Measurements from ENCODE around the gene ITGA4. TPM values are rescaled to one million over a fixed set of nuclear protein-coding genes. Genes with fewer than 3 reads are reported as not detected.

Gene ITGA4
- total and polyA plus RNA-seq, 11 donors = 0.23 to 16.5 (median 1.7) TPM

DNA sequence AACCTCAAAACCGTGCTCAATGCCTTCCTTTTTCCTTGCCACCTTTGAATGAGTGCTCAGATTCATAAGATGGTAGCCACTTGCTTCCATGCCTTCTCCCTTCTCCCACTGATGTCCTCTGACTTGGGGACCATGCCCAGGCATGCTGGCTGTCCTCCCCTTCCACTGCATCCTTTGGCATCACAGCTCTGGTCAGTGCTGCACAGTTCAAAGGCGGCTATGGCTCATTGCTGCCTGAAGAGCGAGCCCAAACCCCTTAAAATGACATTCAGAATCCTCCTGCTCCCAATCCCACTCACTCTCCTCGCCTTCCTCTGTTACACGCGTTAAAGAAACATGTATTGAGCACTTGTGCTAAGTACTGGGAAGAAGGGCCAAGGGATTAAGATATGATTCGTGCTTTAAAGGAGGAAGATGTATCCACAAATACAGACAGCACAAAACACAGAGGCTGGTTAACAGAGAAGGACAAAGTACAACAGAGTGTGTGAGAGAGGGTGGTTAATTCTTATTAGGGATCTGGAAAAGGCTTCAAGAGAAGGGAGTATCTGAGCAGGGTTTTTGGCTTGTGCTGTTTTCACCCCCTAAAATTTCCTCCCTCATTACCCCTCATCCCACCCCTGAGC, 118.0 kb downstream of the ITGA4 start:
- no peaks in the 10 kb centered on the region for H3K4me1 ChIP-seq
- peaks cover 0 to 22% (median 0%) of the 10 kb centered on the region in 9 donors for H3K27me3 ChIP-seq
- H3K4me3 ChIP-seq = no peak overlapping the region
- no peaks in the 10 kb centered on the region for H3K9me3 ChIP-seq
- ATAC-seq = no peak
- no peaks in the 10 kb centered on the region for H3K36me3 ChIP-seq
- H3K27ac ChIP-seq = no peak overlapping the region
- WGBS, 4 donors = 64 to 67% (median 64%) methylated on average over 7 of the region's 7 CpGs
- DNase-seq = no peak
- intact Hi-C loops (cut with DNase I) = loop anchor here in 5 of 10 donors (10.0 kb wide), 3 partner anchors 140 to 1080 kb away; no protein-coding TSS in a partner anchor
- TF ChIP-seq POLR2A (IDR thresholded peaks at IDR 0.05) = no peak
- TF ChIP-seq, protein P1, sequence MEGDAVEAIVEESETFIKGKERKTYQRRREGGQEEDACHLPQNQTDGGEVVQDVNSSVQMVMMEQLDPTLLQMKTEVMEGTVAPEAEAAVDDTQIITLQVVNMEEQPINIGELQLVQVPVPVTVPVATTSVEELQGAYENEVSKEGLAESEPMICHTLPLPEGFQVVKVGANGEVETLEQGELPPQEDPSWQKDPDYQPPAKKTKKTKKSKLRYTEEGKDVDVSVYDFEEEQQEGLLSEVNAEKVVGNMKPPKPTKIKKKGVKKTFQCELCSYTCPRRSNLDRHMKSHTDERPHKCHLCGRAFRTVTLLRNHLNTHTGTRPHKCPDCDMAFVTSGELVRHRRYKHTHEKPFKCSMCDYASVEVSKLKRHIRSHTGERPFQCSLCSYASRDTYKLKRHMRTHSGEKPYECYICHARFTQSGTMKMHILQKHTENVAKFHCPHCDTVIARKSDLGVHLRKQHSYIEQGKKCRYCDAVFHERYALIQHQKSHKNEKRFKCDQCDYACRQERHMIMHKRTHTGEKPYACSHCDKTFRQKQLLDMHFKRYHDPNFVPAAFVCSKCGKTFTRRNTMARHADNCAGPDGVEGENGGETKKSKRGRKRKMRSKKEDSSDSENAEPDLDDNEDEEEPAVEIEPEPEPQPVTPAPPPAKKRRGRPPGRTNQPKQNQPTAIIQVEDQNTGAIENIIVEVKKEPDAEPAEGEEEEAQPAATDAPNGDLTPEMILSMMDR (IDR thresholded peaks at IDR 0.05) = no peak

DNA sequence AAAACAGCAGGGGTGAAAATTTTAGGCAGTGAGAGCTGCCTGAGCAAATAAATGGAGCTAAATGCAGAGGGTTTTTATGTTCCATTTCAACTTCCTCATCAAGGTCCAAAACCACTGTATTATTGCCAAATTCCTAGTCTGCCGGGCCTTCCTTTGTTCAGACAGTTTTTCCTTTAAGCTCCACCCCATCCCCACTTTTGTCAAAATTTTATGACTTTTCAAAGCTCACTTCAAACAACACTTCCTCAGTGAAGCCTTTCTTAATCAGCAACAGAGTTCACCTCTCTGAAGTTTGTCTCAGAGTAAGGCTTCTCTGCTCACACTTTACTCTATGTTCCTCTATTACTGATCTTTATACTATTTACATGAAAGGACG, 118.5 kb downstream of the ITGA4 start:
- ATAC-seq = no peak
- Histone ChIP-seq H3K27me3 (peaks cover 0 to 22% (median 0%) of the 10 kb centered on the region in 9 donors), H3K27ac (no peak overlapping the region), H3K4me3 (no peak overlapping the region), H3K4me1 (no peaks in the 10 kb centered on the region), H3K9me3 (no peaks in the 10 kb centered on the region), H3K36me3 (no peaks in the 10 kb centered on the region)
- WGBS, 4 donors = 55 to 66% (median 59%) methylated on average over 2 of the region's 2 CpGs
- intact Hi-C loops (cut with DNase I) = loop anchor here in 5 of 10 donors (10.0 kb wide), 3 partner anchors 139 to 1079 kb away; no protein-coding TSS in a partner anchor
- no peak for DNase-seq
- TF ChIP-seq POLR2A (IDR thresholded peaks at IDR 0.05) = no peak
- TF ChIP-seq, protein P1 (IDR thresholded peaks at IDR 0.05) = no peak

DNA sequence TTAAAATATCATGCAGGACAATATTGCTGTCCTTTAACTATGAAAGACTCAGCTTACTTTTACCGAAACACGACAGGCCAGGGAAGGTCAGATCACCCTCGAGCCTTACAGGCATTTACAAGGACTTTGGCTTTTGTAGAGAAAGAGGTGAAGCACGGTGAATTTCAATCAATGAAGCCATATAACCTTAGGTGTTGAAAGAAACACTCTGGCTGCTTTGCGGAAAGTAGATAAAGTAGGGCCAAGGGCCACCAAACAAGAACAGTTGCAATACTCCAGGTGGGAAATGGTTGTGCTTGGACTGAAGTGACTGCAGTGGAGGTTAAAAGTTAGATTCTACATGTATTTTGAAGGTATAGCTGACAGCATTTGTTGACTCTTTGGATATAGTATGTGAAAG, 119.2 kb downstream of the ITGA4 start:
- intact Hi-C loops (cut with DNase I) = loop anchor here in 5 of 10 donors (10.0 kb wide), 3 partner anchors 138 to 1078 kb away; no protein-coding TSS in a partner anchor
- WGBS, 4 donors = 59 to 68% (median 63%) methylated on average over 5 of the region's 5 CpGs
- TF ChIP-seq, protein P1 (IDR thresholded peaks at IDR 0.05) = no peak
- TF ChIP-seq POLR2A (IDR thresholded peaks at IDR 0.05) = no peak

DNA sequence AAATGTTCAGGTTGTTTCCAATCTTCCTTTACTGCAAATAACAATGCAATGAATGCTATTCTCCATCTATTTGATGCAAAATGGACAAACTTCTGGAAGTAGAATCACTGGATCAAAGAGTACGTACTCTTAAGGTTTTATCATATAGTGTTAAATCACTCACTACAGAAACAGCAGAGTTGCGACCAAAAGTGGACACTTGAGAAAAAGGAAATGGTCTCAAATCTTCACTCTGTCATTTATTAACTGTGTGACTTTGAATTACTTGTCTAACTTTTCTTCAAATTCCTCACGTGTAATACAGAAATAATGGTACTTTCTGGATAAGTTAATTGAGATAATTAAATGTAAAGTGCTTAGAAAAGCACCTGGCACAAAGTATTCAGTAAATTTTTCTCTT, 121.6 kb downstream of the ITGA4 start:
- Histone ChIP-seq H3K4me1 (no peaks in the 10 kb centered on the region), H3K4me3 (no peak overlapping the region), H3K27me3 (peaks cover 0 to 20% (median 0%) of the 10 kb centered on the region in 9 donors), H3K27ac (no peak overlapping the region), H3K36me3 (no peaks in the 10 kb centered on the region), H3K9me3 (no peaks in the 10 kb centered on the region)
- intact Hi-C loops (cut with DNase I) = loop anchor here in 5 of 10 donors (10.0 kb wide), 3 partner anchors 136 to 1076 kb away; no protein-coding TSS in a partner anchor
- TF ChIP-seq, protein P1 (IDR thresholded peaks at IDR 0.05) = no peak
- TF ChIP-seq POLR2A (IDR thresholded peaks at IDR 0.05) = no peak
- no peak for ATAC-seq
- no peak for DNase-seq
- 50 to 64% (median 58%) methylated on average over 3 of the region's 3 CpGs for WGBS, 4 donors

More for the DNA sequence above, 119.2 kb downstream of the ITGA4 start:
- Histone ChIP-seq H3K27ac (no peak overlapping the region), H3K27me3 (peaks cover 0 to 22% (median 0%) of the 10 kb centered on the region in 9 donors), H3K4me3 (no peak overlapping the region), H3K36me3 (no peaks in the 10 kb centered on the region), H3K9me3 (no peaks in the 10 kb centered on the region), H3K4me1 (no peaks in the 10 kb centered on the region)
- no peak for DNase-seq
- ATAC-seq = no peak
